ENCODE results near the gene SCN9A. TPM values are rescaled to one million over a fixed set of nuclear protein-coding genes. Genes with fewer than 3 reads are reported as not detected.
"Not testable (repeated sequence)": the region's sequence is repeated elsewhere in the genome, so short reads cannot be mapped to it uniquely, and the experiment has no call there.

Gene SCN9A
- not detected for total RNA-seq

GRCh38 chr2:166375736-166376487 lies at the start of gene SCN9A:
SCN9A (minus strand) TSS chr2:166375944; CDS start chr2:166311756, 64,188 bp downstream.
- CTCF ChIA-PET, result interaction anchor here (2.2 kb wide), 1 partner anchor 9 kb away, joined by 6 read pairs; no protein-coding TSS in a partner anchor
- Mint-ChIP-seq H3K36me3 (no peaks in the 10 kb centered on the region), H3K9me3 (ENCODE audit: low read depth) (no peaks in the 10 kb centered on the region), H3K4me1 (peaks cover 11% of the 10 kb centered on the region), H3K27ac (no peak within 1 kb of the TSS), H3K4me3 (peak within 1 kb of the TSS; percentile 57), H3K27me3 (peaks cover 35% of the 10 kb centered on the region)
- peak; percentile 84 for ATAC-seq
- peak; percentile 45 for DNase-seq

- Mint-ChIP-seq H3K4me1 (no peaks in the 10 kb centered on the region), H3K27me3 (no peaks in the 10 kb centered on the region), H3K27ac (no peak overlapping the region), H3K4me3 (no peak overlapping the region), H3K36me3 (no peaks in the 10 kb centered on the region), H3K9me3 (ENCODE audit: low read depth) (no peaks in the 10 kb centered on the region)
- ATAC-seq, result no peak
- CTCF ChIA-PET, result interaction anchor here (0.6 kb wide), 1 partner anchor 124 kb away, joined by 3 read pairs; no protein-coding TSS in a partner anchor
- DNase-seq, result no peak
These were observed 49.1 kb upstream of the SCN9A start for GRCh38 chr2:166424841-166425240.

GRCh38 chr2:166419616-166419934 lies 43.8 kb upstream of the SCN9A start:
- Mint-ChIP-seq H3K36me3 (no peaks in the 10 kb centered on the region), H3K9me3 (ENCODE audit: low read depth) (no peaks in the 10 kb centered on the region), H3K4me1 (no peaks in the 10 kb centered on the region), H3K4me3 (no peak overlapping the region), H3K27ac (no peak overlapping the region), H3K27me3 (no peaks in the 10 kb centered on the region)
- CTCF ChIA-PET, result no interaction called here
- ATAC-seq (no peak), DNase-seq (no peak)

GRCh38 chr2:166418853-166419615 lies 43.3 kb upstream of the SCN9A start:
- Mint-ChIP-seq H3K27me3 (no peaks in the 10 kb centered on the region), H3K36me3 (no peaks in the 10 kb centered on the region)
- CTCF ChIA-PET, result no interaction called here

GRCh38 chr2:166417669-166418068 lies 41.9 kb upstream of the SCN9A start:
- CTCF ChIA-PET, result interaction anchor here (0.7 kb wide), 1 partner anchor 313 kb away, joined by 3 read pairs; no protein-coding TSS in a partner anchor
- DNase-seq (no peak), ATAC-seq (no peak)
- Mint-ChIP-seq H3K27ac (no peak overlapping the region), H3K36me3 (no peaks in the 10 kb centered on the region), H3K27me3 (no peaks in the 10 kb centered on the region), H3K4me3 (no peak overlapping the region), H3K9me3 (ENCODE audit: low read depth) (no peaks in the 10 kb centered on the region), H3K4me1 (no peaks in the 10 kb centered on the region)

More at GRCh38 chr2:166418853-166419615, 43.3 kb upstream of the SCN9A start:
- ATAC-seq, result no peak
- Mint-ChIP-seq H3K4me1 (no peaks in the 10 kb centered on the region), H3K9me3 (ENCODE audit: low read depth) (no peaks in the 10 kb centered on the region), H3K4me3 (no peak overlapping the region), H3K27ac (no peak overlapping the region)
- DNase-seq, result no peak

- Mint-ChIP-seq H3K4me3 (no peak overlapping the region), H3K4me1 (no peaks in the 10 kb centered on the region), H3K9me3 (ENCODE audit: low read depth) (no peaks in the 10 kb centered on the region), H3K36me3 (no peaks in the 10 kb centered on the region), H3K27me3 (no peaks in the 10 kb centered on the region), H3K27ac (no peak overlapping the region)
- DNase-seq, result no peak
- ATAC-seq, result no peak
- CTCF ChIA-PET, result no interaction called here
These were observed 37.5 kb upstream of the SCN9A start for GRCh38 chr2:166413255-166413654.

- Mint-ChIP-seq H3K27ac (no peak overlapping the region), H3K4me3 (no peak overlapping the region), H3K27me3 (no peaks in the 10 kb centered on the region), H3K4me1 (no peaks in the 10 kb centered on the region), H3K36me3 (no peaks in the 10 kb centered on the region), H3K9me3 (ENCODE audit: low read depth) (no peaks in the 10 kb centered on the region)
- CTCF ChIA-PET, result no interaction called here
- ATAC-seq (no peak), DNase-seq (no peak)
These were observed 35.9 kb upstream of the SCN9A start for GRCh38 chr2:166411473-166412230.

- Mint-ChIP-seq H3K4me3 (no peak overlapping the region), H3K4me1 (no peaks in the 10 kb centered on the region), H3K36me3 (no peaks in the 10 kb centered on the region), H3K9me3 (ENCODE audit: low read depth) (no peaks in the 10 kb centered on the region), H3K27ac (no peak overlapping the region), H3K27me3 (no peaks in the 10 kb centered on the region)
- ATAC-seq (no peak), DNase-seq (no peak)
- CTCF ChIA-PET, result no interaction called here
These were observed 35.2 kb upstream of the SCN9A start for GRCh38 chr2:166410828-166411472.

- H3K27ac Mint-ChIP-seq; CTCF ChIA-PET; H3K4me1 Mint-ChIP-seq; H3K27me3 Mint-ChIP-seq; H3K36me3 Mint-ChIP-seq; ATAC-seq; DNase-seq; H3K9me3 Mint-ChIP-seq (ENCODE audit: low read depth); H3K4me3 Mint-ChIP-seq: not testable (repeated sequence)
These were observed 32.0 kb upstream of the SCN9A start for GRCh38 chr2:166407746-166408145.

GRCh38 chr2:166406374-166406773 lies 30.6 kb upstream of the SCN9A start:
- CTCF ChIA-PET, result no interaction called here
- H3K9me3 Mint-ChIP-seq (ENCODE audit: low read depth), result no peaks in the 10 kb centered on the region
- H3K4me1 Mint-ChIP-seq, result no peaks in the 10 kb centered on the region
- no peak overlapping the region for H3K4me3 Mint-ChIP-seq
- H3K27me3 Mint-ChIP-seq, result no peaks in the 10 kb centered on the region
- DNase-seq (no peak), ATAC-seq (no peak)
- no peak overlapping the region for H3K27ac Mint-ChIP-seq
- H3K36me3 Mint-ChIP-seq, result no peaks in the 10 kb centered on the region

- Mint-ChIP-seq H3K4me3 (no peak overlapping the region), H3K27me3 (no peaks in the 10 kb centered on the region), H3K36me3 (no peaks in the 10 kb centered on the region), H3K4me1 (no peaks in the 10 kb centered on the region), H3K9me3 (ENCODE audit: low read depth) (no peaks in the 10 kb centered on the region), H3K27ac (no peak overlapping the region)
- DNase-seq (no peak), ATAC-seq (no peak)
- CTCF ChIA-PET, result no interaction called here
These were observed 29.8 kb upstream of the SCN9A start for GRCh38 chr2:166405569-166405926.

GRCh38 chr2:166404831-166405568 lies 29.3 kb upstream of the SCN9A start:
- Mint-ChIP-seq H3K36me3 (no peaks in the 10 kb centered on the region), H3K4me1 (no peaks in the 10 kb centered on the region), H3K4me3 (no peak overlapping the region), H3K27ac (no peak overlapping the region), H3K9me3 (ENCODE audit: low read depth) (no peaks in the 10 kb centered on the region), H3K27me3 (no peaks in the 10 kb centered on the region)
- CTCF ChIA-PET, result no interaction called here
- ATAC-seq, result no peak
- no peak for DNase-seq

- Mint-ChIP-seq H3K4me3 (no peak overlapping the region), H3K27me3 (no peaks in the 10 kb centered on the region), H3K36me3 (no peaks in the 10 kb centered on the region), H3K9me3 (ENCODE audit: low read depth) (no peaks in the 10 kb centered on the region), H3K4me1 (no peaks in the 10 kb centered on the region), H3K27ac (no peak overlapping the region)
- CTCF ChIA-PET, result no interaction called here
- ATAC-seq, result no peak
- no peak for DNase-seq
These were observed 18.5 kb upstream of the SCN9A start for GRCh38 chr2:166394245-166394644.
